Esophagus muscularis mucosa (tissue), 4 donors: Measurements from ENCODE around the gene ADAM10.

Experiments
- CTCF ChIP-seq, 3 experiments: fragments of 200-600 bp in 2 of 3; fragments of 450-650 bp in 1 of 3; sonication (generic) in 2 of 3; IDR thresholded peaks; one replicate each; pipeline ENCODE4 v1.5.1; 2017 to 2019; ENCODE audit warnings: antibody characterized with exemption in 3 of 3, mild to moderate bottlenecking in 2 of 3, moderate library complexity in 1 of 3
- EP300 ChIP-seq: sonication (generic); formaldehyde crosslinking; IDR thresholded peaks from one replicate; pipeline ENCODE4 v1.6.1; 2017; ENCODE audit warnings: antibody characterized with exemption
- POLR2A ChIP-seq: fragments of 450-650 bp; IDR thresholded peaks from one replicate; pipeline ENCODE4 v1.6.1; 2017; ENCODE audit warnings: antibody characterized with exemption, moderate library complexity, mild to moderate bottlenecking, low read depth

- no peak for TF ChIP-seq POLR2A
- TF ChIP-seq CTCF (IDR thresholded peaks at IDR 0.05), result no peak
- no peak for TF ChIP-seq EP300
Measured at GRCh38 chr15:58608711-58609110, 140.8 kb downstream of the ADAM10 start.
